Measurements from ENCODE around the gene SCAMP4.

The SCAMP4 gene

GRCh38 chr19:1908364-1908678 lies 3.1 kb downstream of the SCAMP4 start:
- no peak overlapping the region for H3K4me3 ChIP-seq (ENCODE audit: low read depth, low read length)
- no peak for DNase-seq (ENCODE audit: low read depth)

GRCh38 chr19:1909761-1910080 lies 4.5 kb downstream of the SCAMP4 start:
- H3K4me3 ChIP-seq (ENCODE audit: low read depth, low read length) = no peak overlapping the region
- no peak for DNase-seq (ENCODE audit: low read depth)

GRCh38 chr19:1910177-1910576 lies 5.0 kb downstream of the SCAMP4 start:
- no peak overlapping the region for H3K4me3 ChIP-seq (ENCODE audit: low read depth, low read length)
- DNase-seq (ENCODE audit: low read depth) = no peak

- H3K4me3 ChIP-seq (ENCODE audit: low read depth, low read length) = no peak overlapping the region
- DNase-seq (ENCODE audit: low read depth) = no peak
These were observed 5.9 kb downstream of the SCAMP4 start for GRCh38 chr19:1911098-1911497.

GRCh38 chr19:1911995-1912394 lies 6.8 kb downstream of the SCAMP4 start:
- DNase-seq (ENCODE audit: low read depth) = no peak
- no peak overlapping the region for H3K4me3 ChIP-seq (ENCODE audit: low read depth, low read length)

- H3K4me3 ChIP-seq (ENCODE audit: low read depth, low read length) = no peak overlapping the region
- no peak for DNase-seq (ENCODE audit: low read depth)
These were observed 7.7 kb downstream of the SCAMP4 start for GRCh38 chr19:1912760-1913505.

- no peak overlapping the region for H3K4me3 ChIP-seq (ENCODE audit: low read depth, low read length)
- no peak for DNase-seq (ENCODE audit: low read depth)
These were observed 8.8 kb downstream of the SCAMP4 start for GRCh38 chr19:1913781-1914577.

GRCh38 chr19:1914826-1915341 lies 9.7 kb downstream of the SCAMP4 start:
- no peak for DNase-seq (ENCODE audit: low read depth)
- no peak overlapping the region for H3K4me3 ChIP-seq (ENCODE audit: low read depth, low read length)

GRCh38 chr19:1917146-1917545 lies 11.9 kb downstream of the SCAMP4 start:
- DNase-seq (ENCODE audit: low read depth) = no peak
- no peak overlapping the region for H3K4me3 ChIP-seq (ENCODE audit: low read depth, low read length)

- DNase-seq (ENCODE audit: low read depth) = no peak
- no peak overlapping the region for H3K4me3 ChIP-seq (ENCODE audit: low read depth, low read length)
These were observed 12.7 kb downstream of the SCAMP4 start for GRCh38 chr19:1917926-1918325.

GRCh38 chr19:1918975-1919374 lies 13.8 kb downstream of the SCAMP4 start:
- no peak overlapping the region for H3K4me3 ChIP-seq (ENCODE audit: low read depth, low read length)

GRCh38 chr19:1920644-1921043 lies 15.4 kb downstream of the SCAMP4 start:
- DNase-seq (ENCODE audit: low read depth) = no peak
- no peak overlapping the region for H3K4me3 ChIP-seq (ENCODE audit: low read depth, low read length)

More at GRCh38 chr19:1918975-1919374, 13.8 kb downstream of the SCAMP4 start:
- no peak for DNase-seq (ENCODE audit: low read depth)

- no peak overlapping the region for H3K4me3 ChIP-seq (ENCODE audit: low read depth, low read length)
- no peak for DNase-seq (ENCODE audit: low read depth)
These were observed 16.1 kb downstream of the SCAMP4 start for GRCh38 chr19:1921326-1921725.

GRCh38 chr19:1921825-1922224 lies 16.6 kb downstream of the SCAMP4 start:
- H3K4me3 ChIP-seq (ENCODE audit: low read depth, low read length) = no peak overlapping the region
- no peak for DNase-seq (ENCODE audit: low read depth)

- no peak for DNase-seq (ENCODE audit: low read depth)
- H3K4me3 ChIP-seq (ENCODE audit: low read depth, low read length) = no peak overlapping the region
These were observed 17.6 kb downstream of the SCAMP4 start for GRCh38 chr19:1922803-1923202.

GRCh38 chr19:1923319-1923718 lies 18.1 kb downstream of the SCAMP4 start:
- DNase-seq (ENCODE audit: low read depth) = no peak
- no peak overlapping the region for H3K4me3 ChIP-seq (ENCODE audit: low read depth, low read length)

GRCh38 chr19:1924320-1924961 lies 19.2 kb downstream of the SCAMP4 start:
- no peak for DNase-seq (ENCODE audit: low read depth)
- H3K4me3 ChIP-seq (ENCODE audit: low read depth, low read length) = no peak overlapping the region

- no peak for DNase-seq (ENCODE audit: low read depth)
- no peak overlapping the region for H3K4me3 ChIP-seq (ENCODE audit: low read depth, low read length)
These were observed 20.3 kb downstream of the SCAMP4 start for GRCh38 chr19:1925544-1925943.

- peak overlapping the region; percentile 40 for H3K4me3 ChIP-seq (ENCODE audit: low read depth, low read length)
- no peak for DNase-seq (ENCODE audit: low read depth)
These were observed 24.0 kb downstream of the SCAMP4 start for GRCh38 chr19:1929021-1929742.

- H3K4me3 ChIP-seq (ENCODE audit: low read depth, low read length) = no peak overlapping the region
- no peak for DNase-seq (ENCODE audit: low read depth)
These were observed 26.2 kb downstream of the SCAMP4 start for GRCh38 chr19:1931445-1931844.
